Keratinocyte (primary cell): ENCODE data around the gene BASP1. TPM values are rescaled to one million over a fixed set of nuclear protein-coding genes. Genes with fewer than 3 reads are reported as not detected.

ENCODE experiments used
- DNase-seq: peaks from one replicate; pipeline ENCODE4 v3.0.0-alpha.2; 2011; ENCODE audit warnings: low read depth, missing footprints, low spot score
- FAIRE-seq: peaks from 2 replicates; lab custom pipeline; 2011; peaks lifted over from hg19 to GRCh38; lab: Jason Lieb, UNC
- H2AFZ ChIP-seq: 2 replicates; pipeline ENCODE4 v1.6.0; 2012; ENCODE audit warnings: low read length, control low read depth, inconsistent platforms; ENCODE audit not compliant: control insufficient read depth
- H3K27ac ChIP-seq: 2 replicates; pipeline ENCODE4 v1.5.1; 2011; ENCODE audit warnings: low read length; ENCODE audit not compliant: control insufficient read depth, insufficient read depth
- H3K27me3 ChIP-seq: 3 replicates; pipeline ENCODE4 v1.6.0; 2011; ENCODE audit warnings: low read length; ENCODE audit not compliant: control insufficient read depth, insufficient read depth; ENCODE audit errors: extremely low read depth
- H3K36me3 ChIP-seq, 2 experiments: 2 replicates in 1 of 2; 3 replicates in 1 of 2; pipeline ENCODE4 v1.5.1; 2011; ENCODE audit warnings: low read length in 2 of 2, mild to moderate bottlenecking in 1 of 2; ENCODE audit not compliant: control insufficient read depth in 2 of 2, insufficient read depth in 2 of 2; ENCODE audit errors: extremely low read depth in 1 of 2
- H3K4me1 ChIP-seq: 3 replicates; pipeline ENCODE4 v1.5.1; 2011; ENCODE audit warnings: low read length; ENCODE audit not compliant: control insufficient read depth, insufficient read depth; ENCODE audit errors: extremely low read depth
- H3K4me2 ChIP-seq: 3 replicates; pipeline ENCODE4 v1.6.0; 2011; ENCODE audit warnings: low read depth, low read length; ENCODE audit not compliant: control insufficient read depth, insufficient read depth; ENCODE audit errors: extremely low read depth
- H3K4me3 ChIP-seq, 3 experiments: fragments of 200-600 bp in 1 of 3; sonication (generic) in 1 of 3; 2 replicates in 2 of 3; 3 replicates in 1 of 3; pipeline ENCODE4 v1.5.1; 2011 to 2016; ENCODE audit warnings: low read length in 3 of 3, mild to moderate bottlenecking in 3 of 3, control low read depth in 2 of 3, inconsistent platforms in 1 of 3, low read depth in 1 of 3, mixed read lengths in 1 of 3, mixed run types in 1 of 3, moderate library complexity in 1 of 3; ENCODE audit not compliant: control insufficient read depth in 2 of 3, insufficient read depth in 2 of 3; ENCODE audit errors: extremely low read depth in 1 of 3
- H3K79me2 ChIP-seq: 2 replicates; pipeline ENCODE4 v1.6.0; 2012; ENCODE audit warnings: low read length; ENCODE audit not compliant: control insufficient read depth, insufficient read depth
- H3K9ac ChIP-seq: 3 replicates; pipeline ENCODE4 v1.6.0; 2011; ENCODE audit warnings: low read length; ENCODE audit not compliant: control insufficient read depth, insufficient read depth; ENCODE audit errors: extremely low read depth
- H3K9me1 ChIP-seq: 3 replicates; pipeline ENCODE4 v1.6.0; 2011; ENCODE audit warnings: low read length; ENCODE audit not compliant: control insufficient read depth, insufficient read depth; ENCODE audit errors: extremely low read depth
- H3K9me3 ChIP-seq: 2 replicates; pipeline ENCODE4 v1.5.1; 2012; ENCODE audit warnings: low read depth, low read length; ENCODE audit not compliant: control insufficient read depth
- H4K20me1 ChIP-seq: 3 replicates; pipeline ENCODE4 v1.6.0; 2011; ENCODE audit warnings: low read length; ENCODE audit not compliant: control insufficient read depth, insufficient read depth; ENCODE audit errors: extremely low read depth
- CTCF ChIP-seq, 3 experiments: IDR thresholded peaks in 1 of 3; conservative IDR thresholded peaks in 1 of 3; optimal IDR thresholded peaks in 1 of 3; 2 replicates in 2 of 3; 3 replicates in 1 of 3; pipeline versions ENCODE3 to v1.5.1; 2011; ENCODE audit warnings: low read length in 3 of 3, mild to moderate bottlenecking in 3 of 3, moderate library complexity in 2 of 3, control low read depth in 1 of 3, inconsistent platforms in 1 of 3; ENCODE audit not compliant: insufficient read depth in 2 of 3; ENCODE audit errors: extremely low read depth in 1 of 3
- EZH2 ChIP-seq: IDR thresholded peaks from one replicate; pipeline ENCODE4 v1.6.1; 2012; ENCODE audit warnings: inconsistent platforms, mild to moderate bottlenecking, low read length, moderate library complexity
- dilution Hi-C: fragments of 300-500 bp; cut with MboI; formaldehyde crosslinking; loops from one replicate; pipeline ENCODE4 v1.7.0; 2020; ENCODE audit warnings: low sequenced_read_pairs; ENCODE audit not compliant: extremely low pct_ligation_motif_present
- polyA plus RNA-seq, 5 experiments: library from polyadenylated mRNA; depleted of rRNA in 3 of 5; stranded (reverse) in 3 of 5; stranded (forward) in 1 of 5; unstranded in 1 of 5; fragments of >200 nt; gene quantifications; 1 replicate in 1 of 5; 2 replicates in 3 of 5; 3 replicates in 1 of 5; pipeline versions ENCODE4 v1.2.1 to v1.2.3, GENCODE V29; 2011 to 2012; ENCODE audit warnings: missing spikeins in 2 of 5, low read depth in 1 of 5, low replicate concordance in 1 of 5

BASP1 gene
- polyA plus RNA-seq, 1 donor (not counting 4 experiments of a cell fraction or from before 2014, with no cell fraction given) = 127 TPM

- TF ChIP-seq EZH2 = no peak
- no peak for TF ChIP-seq CTCF (optimal IDR thresholded peaks at IDR 0.05 in 1 of 3, IDR thresholded peaks at IDR 0.05 in 1 of 3, conservative IDR thresholded peaks at IDR 0.05 in 1 of 3; ENCODE audit: extremely low read depth in 1 of 3, insufficient read depth in 2 of 3, low read length in 3 of 3)
- H3K4me2 ChIP-seq = no peak overlapping the region
- FAIRE-seq (no peak), DNase-seq (no peak)
- H2AFZ ChIP-seq = no peak overlapping the region
- no peaks in the 10 kb centered on the region for H3K4me1 ChIP-seq
- H4K20me1 ChIP-seq = no peaks in the 10 kb centered on the region
- H3K79me2 ChIP-seq = no peaks in the 10 kb centered on the region
- H3K9me1 ChIP-seq = no peaks in the 10 kb centered on the region
- H3K4me3 ChIP-seq = no peak overlapping the region
- no peaks in the 10 kb centered on the region for H3K9me3 ChIP-seq
- no peaks in the 10 kb centered on the region for H3K27me3 ChIP-seq
- no peaks in the 10 kb centered on the region for H3K36me3 ChIP-seq
- no peak overlapping the region for H3K27ac ChIP-seq
- no peak overlapping the region for H3K9ac ChIP-seq
- dilution Hi-C loops = no loop called here
Measured at GRCh38 chr5:17295671-17296070, 78.2 kb downstream of the BASP1 start.

GRCh38 chr5:17302106-17302505, 84.7 kb downstream of the BASP1 start:
- H3K9me3 ChIP-seq = no peaks in the 10 kb centered on the region
- no peaks in the 10 kb centered on the region for H3K27me3 ChIP-seq
- no peak for FAIRE-seq
- peaks cover 11% of the 10 kb centered on the region for H3K4me1 ChIP-seq
- H2AFZ ChIP-seq = no peak overlapping the region
- no peaks in the 10 kb centered on the region for H4K20me1 ChIP-seq
- H3K79me2 ChIP-seq = no peaks in the 10 kb centered on the region
- no peaks in the 10 kb centered on the region for H3K36me3 ChIP-seq
- H3K9ac ChIP-seq = no peak overlapping the region
- H3K4me3 ChIP-seq = no peak overlapping the region
- no peak for TF ChIP-seq CTCF (optimal IDR thresholded peaks at IDR 0.05 in 1 of 3, IDR thresholded peaks at IDR 0.05 in 1 of 3, conservative IDR thresholded peaks at IDR 0.05 in 1 of 3; ENCODE audit: extremely low read depth in 1 of 3, insufficient read depth in 2 of 3, low read length in 3 of 3)
- no peak for TF ChIP-seq EZH2
- H3K9me1 ChIP-seq = no peaks in the 10 kb centered on the region
- H3K27ac ChIP-seq = no peak overlapping the region
- dilution Hi-C loops = no loop called here
- peak; percentile 17 for DNase-seq
- H3K4me2 ChIP-seq = no peak overlapping the region
